GM18951 (cell line): ENCODE results near the gene PTPN4.

Source experiments
- POLR2A ChIP-seq: IDR thresholded peaks from 4 replicates; pipeline ENCODE4 v1.6.1; 2011; ENCODE audit warnings: mild to moderate bottlenecking; ENCODE audit not compliant: insufficient read length, insufficient read depth; ENCODE audit errors: extremely low read depth
- in situ Hi-C: fragments of 300-500 bp; cut with MboI; formaldehyde crosslinking; loops from one replicate; pipeline ENCODE4 v1.12.0; 2022; ENCODE audit warnings: low sequenced_read_pairs, mixed read lengths, inconsistent platforms; ENCODE audit not compliant: unreplicated experiment

The PTPN4 gene

GRCh38 chr2:120029672-120030640 lies 270.2 kb downstream of the PTPN4 start:
- TF ChIP-seq POLR2A, result no peak
- in situ Hi-C loops, result no loop called here

DNA sequence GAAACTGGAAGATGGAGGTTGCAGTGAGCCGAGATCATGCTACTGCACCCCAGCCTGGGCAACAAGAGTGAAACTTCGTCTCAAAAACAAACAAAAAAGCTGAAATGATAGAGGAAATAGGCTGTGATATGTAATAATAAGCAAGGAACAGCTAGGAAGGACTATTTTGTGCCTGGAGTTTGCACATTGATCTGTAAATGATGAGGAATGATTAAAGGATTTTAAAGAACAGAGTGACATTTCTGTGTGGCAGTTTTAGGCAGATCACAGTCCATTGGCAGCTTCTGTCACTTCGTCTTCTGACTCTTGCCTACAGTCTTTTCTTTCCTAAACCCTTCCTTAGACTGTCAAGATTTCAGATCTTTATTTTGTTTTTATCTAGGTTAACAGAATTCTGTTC lies 272.6 kb downstream of the PTPN4 start:
- in situ Hi-C loops, result no loop called here
- no peak for TF ChIP-seq POLR2A
